Superior temporal gyrus (tissue), 1 donor: ENCODE results near the gene MICAL3.
"Not testable (repeated sequence)": the region's sequence is repeated elsewhere in the genome, so short reads cannot be mapped to it uniquely, and the experiment has no call there.

Experiments used
- DNase-seq: peaks from one replicate; pipeline ENCODE4 v3.0.0-alpha.2; 2016; ENCODE audit errors: extremely low spot score

Gene MICAL3

DNA sequence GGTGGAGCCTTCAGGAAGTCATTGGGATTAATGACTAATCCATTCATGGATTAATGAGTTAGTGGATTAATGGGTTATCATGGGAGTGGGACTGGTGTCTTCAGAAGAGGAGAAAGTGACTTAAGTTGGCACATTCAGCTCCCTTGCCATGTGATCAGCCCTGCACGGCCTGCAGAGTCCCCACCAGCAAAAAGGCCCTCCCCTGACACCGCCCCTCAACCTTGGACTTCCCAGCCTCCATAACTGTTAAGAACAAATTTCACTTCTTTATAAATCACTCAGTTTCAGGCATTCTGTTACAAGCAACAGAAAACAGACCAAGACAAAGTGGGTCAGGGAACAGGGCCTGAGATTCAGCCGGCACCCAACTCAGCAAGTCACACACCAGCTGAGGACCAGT, 85.3 kb downstream of the MICAL3 start:
- no peak for DNase-seq

DNA sequence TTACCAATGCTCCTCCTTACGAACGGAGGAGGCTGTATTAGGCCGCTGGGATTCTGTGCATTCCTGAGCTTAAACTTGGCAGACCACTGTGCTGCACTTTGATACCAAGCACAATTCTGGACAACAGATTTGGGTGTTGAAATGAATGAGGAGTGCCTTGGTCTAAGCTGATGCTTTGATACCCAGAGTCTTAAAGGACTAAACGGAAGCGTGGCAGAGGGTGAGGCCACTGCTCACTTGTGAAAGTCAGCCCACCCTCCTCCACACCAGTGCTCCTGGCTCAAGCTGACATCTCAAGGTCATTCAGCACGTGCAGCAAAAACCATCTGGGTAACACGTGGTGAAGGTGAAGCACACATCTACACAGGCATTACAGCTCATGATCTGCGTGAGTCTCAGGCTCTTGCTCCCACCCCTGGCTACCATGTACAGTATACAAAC, 85.9 kb downstream of the MICAL3 start:
- DNase-seq = no peak

- DNase-seq = not testable (repeated sequence)
Measured at GRCh38 chr22:17932457-17932856, 91.9 kb downstream of the MICAL3 start.

DNA sequence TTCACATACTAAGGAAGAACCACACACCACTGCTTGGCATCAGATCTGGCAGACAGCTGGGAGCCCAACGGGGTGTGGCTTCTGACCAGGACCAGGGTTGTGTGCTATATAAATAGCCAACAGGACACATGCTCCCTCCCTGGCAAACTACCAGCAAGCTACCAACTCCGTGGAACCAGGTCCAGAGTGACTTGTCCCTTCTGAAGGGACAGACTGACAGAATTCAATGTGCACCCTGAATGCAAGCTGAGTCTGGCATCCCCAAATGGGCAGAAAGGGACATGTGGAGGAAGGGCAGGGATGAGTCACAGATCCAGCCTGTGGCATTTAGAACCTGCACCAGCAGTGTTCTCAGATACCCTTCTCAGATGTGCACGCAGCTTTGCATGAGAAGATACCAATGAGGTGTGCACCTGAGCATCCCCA, 92.9 kb downstream of the MICAL3 start:
- no peak for DNase-seq

GRCh38 chr22:17930455-17931313, 93.7 kb downstream of the MICAL3 start:
- no peak for DNase-seq

- no peak for DNase-seq
Measured at GRCh38 chr22:17929909-17930308, 94.5 kb downstream of the MICAL3 start.

DNA sequence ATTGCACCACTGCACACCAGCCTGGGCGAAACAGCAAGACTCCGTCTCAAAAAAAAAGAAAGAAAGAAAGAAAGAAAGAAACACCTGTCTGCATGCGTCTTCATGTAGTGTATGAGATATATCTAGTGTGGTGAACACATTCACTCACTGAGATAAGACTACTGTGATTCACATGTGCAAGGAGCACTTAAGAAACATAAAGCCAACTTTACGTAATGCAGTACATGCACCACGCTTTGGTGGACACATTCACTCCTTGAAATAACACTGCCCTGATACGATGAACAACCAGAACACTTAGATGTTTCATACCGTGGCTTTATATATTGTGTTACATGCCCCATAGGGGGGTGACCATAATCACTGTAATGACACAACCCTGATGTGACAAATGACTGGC, 96.0 kb downstream of the MICAL3 start:
- DNase-seq = no peak

DNA sequence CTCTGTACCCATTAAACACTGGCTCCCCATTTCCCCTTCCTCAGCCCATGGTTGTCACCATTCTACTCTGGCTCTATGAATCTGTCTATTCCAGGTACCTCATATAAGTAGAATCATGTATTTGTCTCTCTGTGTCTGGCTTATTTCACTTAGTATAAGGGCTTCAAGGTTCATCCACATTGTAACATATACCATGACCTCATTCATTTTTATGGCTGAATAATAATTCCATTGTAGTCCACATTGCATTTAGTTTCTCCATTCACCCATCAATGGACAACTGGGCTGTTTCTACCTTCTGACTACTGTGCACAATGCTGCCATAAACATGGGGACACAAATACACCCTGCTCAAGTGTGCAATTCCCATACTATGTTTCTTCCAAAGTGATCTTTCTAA, 97.3 kb downstream of the MICAL3 start:
- DNase-seq = no peak

GRCh38 chr22:17926516-17926915, 97.8 kb downstream of the MICAL3 start:
- no peak for DNase-seq

GRCh38 chr22:17925431-17925841, 98.9 kb downstream of the MICAL3 start:
- no peak for DNase-seq

- DNase-seq = no peak
Measured at GRCh38 chr22:17924735-17925364, 99.5 kb downstream of the MICAL3 start.

GRCh38 chr22:17924076-17924475, 100.3 kb downstream of the MICAL3 start:
- DNase-seq = no peak

- DNase-seq = no peak
Measured at GRCh38 chr22:17922925-17923903, 101.1 kb downstream of the MICAL3 start.

DNA sequence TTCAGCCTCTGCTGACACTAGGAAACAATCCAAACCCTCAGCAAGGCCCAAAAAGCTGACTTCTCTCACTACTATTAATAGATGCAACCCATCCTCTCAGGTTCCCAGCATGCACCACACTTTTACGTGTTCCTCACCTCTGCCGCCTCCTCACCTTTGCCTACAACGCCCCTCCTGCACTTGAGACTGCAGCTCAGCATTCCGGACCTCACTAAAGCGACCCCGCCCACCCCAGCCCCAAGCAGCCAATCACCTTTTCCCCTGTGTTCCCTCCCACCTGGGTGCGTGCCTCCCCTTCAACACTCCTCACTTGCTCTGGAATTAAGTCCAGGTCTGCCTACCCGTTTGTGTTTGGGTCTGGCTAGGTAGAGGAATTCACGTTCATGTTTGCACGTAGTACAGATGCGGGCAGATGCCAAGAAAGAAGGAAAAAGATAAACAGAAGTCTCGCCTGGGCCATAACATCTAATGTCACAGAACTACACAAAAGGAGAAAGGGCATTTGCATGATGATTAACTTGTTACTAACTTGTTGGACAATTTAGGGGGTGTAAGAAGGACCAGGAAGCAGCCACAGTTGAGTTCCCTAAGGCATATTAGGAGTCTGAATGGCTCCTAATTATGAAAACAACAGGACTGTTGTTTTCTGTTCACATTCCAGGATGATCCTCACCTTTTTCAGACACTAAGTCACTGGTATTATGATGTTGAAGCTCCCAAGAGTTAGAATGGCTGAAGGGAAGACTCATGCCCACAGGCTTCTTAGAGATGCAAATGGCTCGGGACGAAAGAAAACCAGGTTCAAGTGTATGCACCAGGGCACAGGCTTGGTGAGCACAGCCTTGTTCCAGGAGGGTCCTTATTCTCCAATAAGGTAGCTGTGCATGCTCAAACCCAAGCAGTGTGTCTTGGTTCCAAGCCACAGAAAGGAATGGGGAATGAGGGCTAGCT, 102.2 kb downstream of the MICAL3 start:
- no peak for DNase-seq

GRCh38 chr22:17920992-17921650, 103.2 kb downstream of the MICAL3 start:
- no peak for DNase-seq

- DNase-seq = no peak
Measured at GRCh38 chr22:17920145-17920605, 104.2 kb downstream of the MICAL3 start.

DNA sequence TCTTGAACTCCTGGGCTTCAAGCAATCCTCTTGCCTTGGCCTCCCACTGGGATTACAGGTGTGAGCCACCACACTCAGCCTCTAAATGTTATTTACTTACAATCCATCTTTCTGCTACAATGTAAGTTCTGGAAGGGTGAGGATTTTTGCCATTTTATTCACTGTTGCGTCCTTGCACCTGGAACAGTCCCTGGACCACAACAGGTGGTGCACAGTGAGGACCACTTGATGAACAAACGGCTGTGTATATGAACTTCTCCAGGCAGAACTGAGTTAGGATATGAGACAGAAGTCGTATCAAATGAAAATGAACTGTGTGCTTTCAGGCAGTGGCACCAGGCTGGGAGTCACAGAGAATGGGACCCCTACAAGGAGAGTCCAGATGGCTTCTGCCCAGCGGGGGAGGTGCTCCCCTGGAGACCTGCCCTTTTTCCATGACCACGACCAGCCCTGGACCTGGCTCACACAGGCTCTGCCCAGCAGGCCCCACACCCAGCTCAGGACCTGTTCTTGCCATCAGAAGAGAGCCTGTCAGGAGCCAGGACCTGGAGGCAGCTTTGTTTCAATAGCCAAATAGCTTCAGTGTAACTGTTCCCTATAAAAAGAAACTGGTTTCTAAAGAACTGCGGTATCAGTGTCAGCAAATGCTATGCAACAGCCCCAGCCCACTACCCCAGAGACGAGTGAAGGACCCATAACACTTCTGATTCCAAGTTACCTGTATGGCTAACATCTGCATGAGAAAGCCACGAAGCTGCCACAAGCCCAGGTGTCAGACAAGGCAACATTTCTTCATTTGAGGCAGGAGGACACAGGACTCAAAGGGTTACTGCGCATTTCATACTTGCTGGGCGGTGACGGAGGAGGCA, 104.9 kb downstream of the MICAL3 start:
- DNase-seq = no peak

DNA sequence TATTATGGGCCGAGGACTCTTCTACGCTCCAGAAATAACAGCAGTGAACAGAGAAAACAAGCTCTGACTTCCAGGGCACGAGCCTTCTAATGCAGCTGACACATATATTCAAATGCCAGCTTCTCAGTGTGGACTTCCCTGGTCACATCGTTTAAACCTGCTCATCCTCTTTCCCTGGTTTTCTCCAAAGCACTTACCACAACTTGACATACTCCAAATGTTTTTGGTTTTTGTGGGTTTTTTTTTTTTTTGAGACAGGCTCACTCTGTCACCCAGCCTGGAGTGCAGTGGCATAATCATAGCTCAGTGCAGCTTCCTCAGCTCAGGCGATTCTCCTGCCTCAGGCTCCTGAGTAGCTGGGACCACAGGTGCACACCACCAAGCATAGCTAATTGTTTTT, 105.5 kb downstream of the MICAL3 start:
- no peak for DNase-seq

DNA sequence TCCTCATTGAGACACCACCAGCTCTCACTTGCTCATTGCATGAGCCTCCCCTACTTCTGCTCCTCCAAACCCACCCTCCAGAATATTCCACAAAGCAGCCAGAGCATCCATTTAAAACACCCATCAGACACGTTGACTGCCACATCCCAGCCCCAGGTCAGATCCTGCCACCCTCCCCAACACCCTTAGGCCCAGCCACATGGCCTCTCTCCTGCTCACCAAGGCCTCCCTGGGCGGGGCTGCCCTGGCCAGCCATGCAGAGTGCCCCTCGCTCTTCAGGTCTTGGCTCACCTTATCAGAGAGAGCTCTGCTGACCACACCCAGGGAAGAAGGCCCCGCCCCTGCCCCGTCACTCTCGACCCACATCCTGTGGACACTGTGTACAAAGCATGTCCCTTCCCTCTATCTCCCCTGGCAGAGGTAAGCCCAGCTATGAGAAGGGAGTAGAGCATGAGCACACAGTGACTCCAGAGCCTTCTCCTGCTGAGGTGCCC, 106.8 kb downstream of the MICAL3 start:
- DNase-seq = no peak
